HepG2 (cell line): ENCODE results near the gene PPFIA3. TPM values are rescaled to one million over a fixed set of nuclear protein-coding genes. Genes with fewer than 3 reads are reported as not detected.

Experiments used
- CEBPG ChIP-seq: IDR thresholded peaks from 2 replicates; pipeline ENCODE4 v1.6.1; 2016
- HOXA9 ChIP-seq: sonication (generic); formaldehyde crosslinking; IDR thresholded peaks from 2 replicates; pipeline ENCODE4 v1.8.1; 2022; ENCODE audit warnings: missing genetic modification reagents, mild to moderate bottlenecking, moderate library complexity, borderline replicate concordance
- MLLT10 ChIP-seq: sonication (generic); formaldehyde crosslinking; IDR thresholded peaks from 2 replicates; pipeline ENCODE4 v1.4.0; 2020; ENCODE audit warnings: missing genetic modification reagents
- NR2F6 ChIP-seq, 2 experiments: IDR thresholded peaks; 2 replicates each; pipeline ENCODE4 v1.6.1; 2016; ENCODE audit warnings: antibody characterized with exemption in 1 of 2, mild to moderate bottlenecking in 1 of 2
- PAX8 ChIP-seq: sonication (generic); formaldehyde crosslinking; IDR thresholded peaks from 2 replicates; pipeline ENCODE4 v1.8.0; 2022; ENCODE audit warnings: mild to moderate bottlenecking, missing genetic modification reagents, borderline replicate concordance
- SOX6 ChIP-seq, 2 experiments: fragments of 450-650 bp in 1 of 2; sonication (generic) in 1 of 2; formaldehyde crosslinking in 1 of 2; IDR thresholded peaks; 2 replicates each; pipeline versions ENCODE4 v1.4.0 to v1.6.1; 2017 to 2020; ENCODE audit warnings: antibody characterized with exemption in 1 of 2, mild to moderate bottlenecking in 1 of 2, missing genetic modification reagents in 1 of 2
- ZFY ChIP-seq: sonication (generic); formaldehyde crosslinking; IDR thresholded peaks from 2 replicates; pipeline ENCODE4 v1.4.0; 2020; ENCODE audit warnings: missing genetic modification reagents
- ZNF224 ChIP-seq: sonication (generic); formaldehyde crosslinking; IDR thresholded peaks from 2 replicates; pipeline ENCODE4 v1.5.0; 2020; ENCODE audit warnings: mild to moderate bottlenecking, missing genetic modification reagents
- ZSCAN30 ChIP-seq: sonication (generic); formaldehyde crosslinking; IDR thresholded peaks from 2 replicates; pipeline ENCODE4 v1.5.0; 2020; ENCODE audit warnings: mild to moderate bottlenecking, missing genetic modification reagents
- ZSCAN9 ChIP-seq: IDR thresholded peaks from 2 replicates; pipeline ENCODE4 v1.6.1; 2016; ENCODE audit warnings: borderline replicate concordance
- polyA plus RNA-seq, 8 experiments: library from polyadenylated mRNA; depleted of rRNA in 3 of 8; stranded (reverse) in 7 of 8; unstranded in 1 of 8; fragments of >200 nt; fragmentation: Illumina TruSeq in 4 of 8; extraction: Trizol in 4 of 8; gene quantifications; 2 replicates each; pipeline versions ENCODE4 v1.2.1 to v1.2.3, GENCODE V29; 2011 to 2016; ENCODE audit warnings: low read depth in 4 of 8, missing spikeins in 1 of 8, mixed read lengths in 1 of 8; ENCODE audit not compliant: insufficient read depth in 1 of 8
- total RNA-seq, 5 experiments: library from RNA; depleted of rRNA; stranded (reverse); fragments of >200 nt; fragmentation: Illumina TruSeq; extraction: Trizol; gene quantifications; 2 replicates each; pipeline ENCODE4 v1.2.3, GENCODE V29; 2016; ENCODE audit warnings: low read depth in 1 of 5
- TF ChIP-seq, protein P1 (sequence below): sonication (generic); formaldehyde crosslinking; IDR thresholded peaks from 2 replicates; pipeline ENCODE4 v1.5.1; 2020; ENCODE audit warnings: missing genetic modification reagents, mild to moderate bottlenecking, borderline replicate concordance
- TF ChIP-seq, protein P2 (sequence below): IDR thresholded peaks from 2 replicates; pipeline ENCODE4 v1.6.1; 2018; ENCODE audit warnings: missing genetic modification reagents, mild to moderate bottlenecking, missing compliant biosample characterization
- TF ChIP-seq, protein P3 (sequence below): sonication (generic); formaldehyde crosslinking; IDR thresholded peaks from 2 replicates; pipeline ENCODE4 v1.5.0; 2020; ENCODE audit warnings: mild to moderate bottlenecking, missing genetic modification reagents
- TF ChIP-seq, protein P4 (sequence below): sonication (generic); formaldehyde crosslinking; IDR thresholded peaks from 2 replicates; pipeline ENCODE4 v1.9.0; 2021; ENCODE audit warnings: missing genetic modification reagents, borderline replicate concordance
- TF ChIP-seq, protein P5 (sequence below): sonication (generic); formaldehyde crosslinking; IDR thresholded peaks from 2 replicates; pipeline ENCODE4 v1.4.0; 2020; ENCODE audit warnings: missing genetic modification reagents, borderline replicate concordance
- TF ChIP-seq, protein P6 (sequence below): sonication (generic); IDR thresholded peaks from 2 replicates; pipeline ENCODE4 v1.6.1; 2016; ENCODE audit warnings: low read depth, borderline replicate concordance

Gene PPFIA3
- total and polyA plus RNA-seq, 2 of the 13 experiments (the other 11 are each of a cell fraction or from before 2014, with no cell fraction given): 6.7 to 8.6 TPM

DNA sequence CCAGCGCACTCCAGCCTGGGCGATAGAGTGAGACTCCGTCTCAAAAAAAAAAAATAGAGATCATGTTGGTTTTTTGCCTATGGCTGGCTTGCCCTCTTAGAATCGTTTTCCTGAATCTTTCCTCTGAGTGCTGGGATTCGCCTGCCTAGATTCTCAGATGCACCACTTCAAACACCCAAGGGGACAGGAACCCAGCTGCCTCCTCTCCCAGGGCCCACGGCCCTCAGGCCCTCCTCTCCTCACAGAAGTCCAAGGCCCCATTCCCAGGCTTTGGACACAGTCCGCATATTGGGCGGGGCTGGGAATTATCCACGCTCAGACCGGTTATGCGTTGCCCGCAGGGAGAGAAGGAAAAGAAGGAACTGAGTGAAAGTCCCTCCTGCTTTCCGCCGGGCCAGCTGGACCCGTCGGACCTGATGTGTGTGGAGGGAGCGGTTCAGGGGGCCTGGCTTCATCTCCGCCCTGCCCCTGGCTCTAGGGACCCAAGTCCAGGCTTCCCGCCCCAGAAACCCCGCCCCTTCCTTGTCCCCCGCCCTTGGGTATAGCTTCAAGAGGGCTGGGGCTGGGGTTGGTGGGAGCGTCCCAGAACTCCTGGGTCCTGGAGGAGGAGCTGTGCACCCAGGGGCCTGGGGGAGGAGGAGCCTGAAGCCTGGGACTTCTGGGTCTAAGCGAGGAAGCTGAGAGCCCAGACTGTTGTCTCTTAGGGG is 5.8 kb downstream of the PPFIA3 start (continued):
- TF ChIP-seq, protein P1, sequence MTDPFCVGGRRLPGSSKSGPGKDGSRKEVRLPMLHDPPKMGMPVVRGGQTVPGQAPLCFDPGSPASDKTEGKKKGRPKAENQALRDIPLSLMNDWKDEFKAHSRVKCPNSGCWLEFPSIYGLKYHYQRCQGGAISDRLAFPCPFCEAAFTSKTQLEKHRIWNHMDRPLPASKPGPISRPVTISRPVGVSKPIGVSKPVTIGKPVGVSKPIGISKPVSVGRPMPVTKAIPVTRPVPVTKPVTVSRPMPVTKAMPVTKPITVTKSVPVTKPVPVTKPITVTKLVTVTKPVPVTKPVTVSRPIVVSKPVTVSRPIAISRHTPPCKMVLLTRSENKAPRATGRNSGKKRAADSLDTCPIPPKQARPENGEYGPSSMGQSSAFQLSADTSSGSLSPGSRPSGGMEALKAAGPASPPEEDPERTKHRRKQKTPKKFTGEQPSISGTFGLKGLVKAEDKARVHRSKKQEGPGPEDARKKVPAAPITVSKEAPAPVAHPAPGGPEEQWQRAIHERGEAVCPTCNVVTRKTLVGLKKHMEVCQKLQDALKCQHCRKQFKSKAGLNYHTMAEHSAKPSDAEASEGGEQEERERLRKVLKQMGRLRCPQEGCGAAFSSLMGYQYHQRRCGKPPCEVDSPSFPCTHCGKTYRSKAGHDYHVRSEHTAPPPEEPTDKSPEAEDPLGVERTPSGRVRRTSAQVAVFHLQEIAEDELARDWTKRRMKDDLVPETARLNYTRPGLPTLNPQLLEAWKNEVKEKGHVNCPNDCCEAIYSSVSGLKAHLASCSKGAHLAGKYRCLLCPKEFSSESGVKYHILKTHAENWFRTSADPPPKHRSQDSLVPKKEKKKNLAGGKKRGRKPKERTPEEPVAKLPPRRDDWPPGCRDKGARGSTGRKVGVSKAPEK (CRISPR knock-in tag): peak; percentile 54; the same call in 1 of the 2 replicates
- TF ChIP-seq NR2F6 (IDR thresholded peaks at IDR 0.05) (no peak), NR2F6 (CRISPR knock-in tag; IDR thresholded peaks at IDR 0.05) (no peak), ZSCAN9 (CRISPR knock-in tag) (no peak), PAX8 (CRISPR knock-in tag) (no peak), CEBPG (CRISPR knock-in tag) (no peak), ZSCAN30 (no peak), SOX6 (IDR thresholded peaks at IDR 0.05) (no peak), SOX6 (CRISPR knock-in tag; IDR thresholded peaks at IDR 0.05) (no peak), ZNF224 (CRISPR knock-in tag) (peak; percentile 38; the same call in 1 of the 2 replicates), ZFY (peak; percentile 79), HOXA9 (CRISPR knock-in tag) (no peak), MLLT10 (CRISPR knock-in tag) (no peak)
- TF ChIP-seq, protein P2, sequence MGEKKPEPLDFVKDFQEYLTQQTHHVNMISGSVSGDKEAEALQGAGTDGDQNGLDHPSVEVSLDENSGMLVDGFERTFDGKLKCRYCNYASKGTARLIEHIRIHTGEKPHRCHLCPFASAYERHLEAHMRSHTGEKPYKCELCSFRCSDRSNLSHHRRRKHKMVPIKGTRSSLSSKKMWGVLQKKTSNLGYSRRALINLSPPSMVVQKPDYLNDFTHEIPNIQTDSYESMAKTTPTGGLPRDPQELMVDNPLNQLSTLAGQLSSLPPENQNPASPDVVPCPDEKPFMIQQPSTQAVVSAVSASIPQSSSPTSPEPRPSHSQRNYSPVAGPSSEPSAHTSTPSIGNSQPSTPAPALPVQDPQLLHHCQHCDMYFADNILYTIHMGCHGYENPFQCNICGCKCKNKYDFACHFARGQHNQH (CRISPR knock-in tag): peak; percentile 52; the same call in 1 of the 2 replicates
- TF ChIP-seq, protein P3, sequence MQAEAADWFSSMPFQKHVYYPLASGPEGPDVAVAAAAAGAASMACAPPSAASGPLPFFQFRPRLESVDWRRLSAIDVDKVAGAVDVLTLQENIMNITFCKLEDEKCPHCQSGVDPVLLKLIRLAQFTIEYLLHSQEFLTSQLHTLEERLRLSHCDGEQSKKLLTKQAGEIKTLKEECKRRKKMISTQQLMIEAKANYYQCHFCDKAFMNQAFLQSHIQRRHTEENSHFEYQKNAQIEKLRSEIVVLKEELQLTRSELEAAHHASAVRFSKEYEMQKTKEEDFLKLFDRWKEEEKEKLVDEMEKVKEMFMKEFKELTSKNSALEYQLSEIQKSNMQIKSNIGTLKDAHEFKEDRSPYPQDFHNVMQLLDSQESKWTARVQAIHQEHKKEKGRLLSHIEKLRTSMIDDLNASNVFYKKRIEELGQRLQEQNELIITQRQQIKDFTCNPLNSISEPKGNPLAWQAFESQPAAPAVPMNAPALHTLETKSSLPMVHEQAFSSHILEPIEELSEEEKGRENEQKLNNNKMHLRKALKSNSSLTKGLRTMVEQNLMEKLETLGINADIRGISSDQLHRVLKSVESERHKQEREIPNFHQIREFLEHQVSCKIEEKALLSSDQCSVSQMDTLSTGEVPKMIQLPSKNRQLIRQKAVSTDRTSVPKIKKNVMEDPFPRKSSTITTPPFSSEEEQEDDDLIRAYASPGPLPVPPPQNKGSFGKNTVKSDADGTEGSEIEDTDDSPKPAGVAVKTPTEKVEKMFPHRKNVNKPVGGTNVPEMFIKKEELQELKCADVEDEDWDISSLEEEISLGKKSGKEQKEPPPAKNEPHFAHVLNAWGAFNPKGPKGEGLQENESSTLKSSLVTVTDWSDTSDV (CRISPR knock-in tag): no peak
- TF ChIP-seq, protein P4, sequence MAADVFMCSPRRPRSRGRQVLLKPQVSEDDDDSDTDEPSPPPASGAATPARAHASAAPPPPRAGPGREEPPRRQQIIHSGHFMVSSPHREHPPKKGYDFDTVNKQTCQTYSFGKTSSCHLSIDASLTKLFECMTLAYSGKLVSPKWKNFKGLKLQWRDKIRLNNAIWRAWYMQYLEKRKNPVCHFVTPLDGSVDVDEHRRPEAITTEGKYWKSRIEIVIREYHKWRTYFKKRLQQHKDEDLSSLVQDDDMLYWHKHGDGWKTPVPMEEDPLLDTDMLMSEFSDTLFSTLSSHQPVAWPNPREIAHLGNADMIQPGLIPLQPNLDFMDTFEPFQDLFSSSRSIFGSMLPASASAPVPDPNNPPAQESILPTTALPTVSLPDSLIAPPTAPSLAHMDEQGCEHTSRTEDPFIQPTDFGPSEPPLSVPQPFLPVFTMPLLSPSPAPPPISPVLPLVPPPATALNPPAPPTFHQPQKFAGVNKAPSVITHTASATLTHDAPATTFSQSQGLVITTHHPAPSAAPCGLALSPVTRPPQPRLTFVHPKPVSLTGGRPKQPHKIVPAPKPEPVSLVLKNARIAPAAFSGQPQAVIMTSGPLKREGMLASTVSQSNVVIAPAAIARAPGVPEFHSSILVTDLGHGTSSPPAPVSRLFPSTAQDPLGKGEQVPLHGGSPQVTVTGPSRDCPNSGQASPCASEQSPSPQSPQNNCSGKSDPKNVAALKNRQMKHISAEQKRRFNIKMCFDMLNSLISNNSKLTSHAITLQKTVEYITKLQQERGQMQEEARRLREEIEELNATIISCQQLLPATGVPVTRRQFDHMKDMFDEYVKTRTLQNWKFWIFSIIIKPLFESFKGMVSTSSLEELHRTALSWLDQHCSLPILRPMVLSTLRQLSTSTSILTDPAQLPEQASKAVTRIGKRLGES (CRISPR knock-in tag): no peak
- TF ChIP-seq, protein P5, sequence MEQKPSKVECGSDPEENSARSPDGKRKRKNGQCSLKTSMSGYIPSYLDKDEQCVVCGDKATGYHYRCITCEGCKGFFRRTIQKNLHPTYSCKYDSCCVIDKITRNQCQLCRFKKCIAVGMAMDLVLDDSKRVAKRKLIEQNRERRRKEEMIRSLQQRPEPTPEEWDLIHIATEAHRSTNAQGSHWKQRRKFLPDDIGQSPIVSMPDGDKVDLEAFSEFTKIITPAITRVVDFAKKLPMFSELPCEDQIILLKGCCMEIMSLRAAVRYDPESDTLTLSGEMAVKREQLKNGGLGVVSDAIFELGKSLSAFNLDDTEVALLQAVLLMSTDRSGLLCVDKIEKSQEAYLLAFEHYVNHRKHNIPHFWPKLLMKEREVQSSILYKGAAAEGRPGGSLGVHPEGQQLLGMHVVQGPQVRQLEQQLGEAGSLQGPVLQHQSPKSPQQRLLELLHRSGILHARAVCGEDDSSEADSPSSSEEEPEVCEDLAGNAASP (CRISPR knock-in tag): no peak
- TF ChIP-seq, protein P6, sequence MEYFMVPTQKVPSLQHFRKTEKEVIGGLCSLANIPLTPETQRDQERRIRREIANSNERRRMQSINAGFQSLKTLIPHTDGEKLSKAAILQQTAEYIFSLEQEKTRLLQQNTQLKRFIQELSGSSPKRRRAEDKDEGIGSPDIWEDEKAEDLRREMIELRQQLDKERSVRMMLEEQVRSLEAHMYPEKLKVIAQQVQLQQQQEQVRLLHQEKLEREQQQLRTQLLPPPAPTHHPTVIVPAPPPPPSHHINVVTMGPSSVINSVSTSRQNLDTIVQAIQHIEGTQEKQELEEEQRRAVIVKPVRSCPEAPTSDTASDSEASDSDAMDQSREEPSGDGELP: peak; percentile 77
